HL-60/S4 treated with phorbol 12-myristate 13-acetate at 8.2 ng/mL for 4 days and 3 days (cell line): Measurements from ENCODE around the gene CEP170B.
"Not testable (repeated sequence)": the region's sequence is repeated elsewhere in the genome, so short reads cannot be mapped to it uniquely, and the experiment has no call there.

Experiments
- in situ Hi-C: fragments of 300-500 bp; cut with MboI; formaldehyde crosslinking; loops from 2 replicates; pipeline ENCODE4 v1.15.0; 2022; ENCODE audit warnings: low sequenced_read_pairs

The CEP170B gene

DNA sequence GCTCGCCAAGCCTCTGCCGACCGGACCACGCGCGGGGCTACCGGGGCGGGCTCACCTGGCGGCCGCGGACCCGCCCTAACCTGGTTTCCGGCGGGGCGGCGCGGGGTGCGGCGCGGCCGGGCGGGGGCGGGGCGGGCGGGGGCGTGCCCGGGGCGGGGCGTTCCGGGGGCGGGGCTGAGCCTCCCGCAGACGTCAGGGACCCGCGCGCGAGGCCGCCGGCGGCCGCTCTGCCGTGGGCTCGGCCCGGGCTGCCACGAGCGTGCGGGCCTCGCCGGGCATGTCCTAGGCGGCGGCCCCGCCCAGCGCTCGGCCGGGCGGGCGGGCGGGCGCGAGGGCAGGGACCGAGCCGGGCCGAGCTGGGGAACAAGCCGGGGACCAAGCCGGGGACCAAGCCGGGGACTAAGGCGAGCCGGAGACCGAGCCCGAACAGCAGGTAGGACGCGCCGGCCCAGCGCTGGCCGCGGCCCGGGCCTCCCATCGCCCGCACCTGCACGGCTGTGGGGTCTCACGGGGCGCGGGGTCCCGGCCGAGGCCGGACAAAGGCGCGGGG is at the start of gene CEP170B:
Gene CEP170B (plus strand): TSS at position 188 of the 550 bp plus-strand sequence. CDS start 3,183 bp downstream, outside the sequence.
- in situ Hi-C loops, result no loop called here

DNA sequence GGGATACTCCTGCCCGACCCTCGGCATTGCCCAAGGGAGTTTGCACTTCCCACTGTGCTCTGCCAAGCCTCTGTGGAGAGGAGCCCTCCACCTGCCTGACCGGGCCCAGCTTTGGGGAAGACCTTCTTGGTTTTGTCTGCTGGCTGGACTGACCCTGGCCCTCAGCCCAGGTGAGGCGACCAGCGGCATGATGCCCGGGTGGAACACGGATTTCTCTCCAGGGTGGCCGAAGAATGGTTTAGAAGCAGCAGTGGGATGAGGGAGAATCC is 48.5 kb upstream of the CEP170B start:
- in situ Hi-C loops, result no loop called here

DNA sequence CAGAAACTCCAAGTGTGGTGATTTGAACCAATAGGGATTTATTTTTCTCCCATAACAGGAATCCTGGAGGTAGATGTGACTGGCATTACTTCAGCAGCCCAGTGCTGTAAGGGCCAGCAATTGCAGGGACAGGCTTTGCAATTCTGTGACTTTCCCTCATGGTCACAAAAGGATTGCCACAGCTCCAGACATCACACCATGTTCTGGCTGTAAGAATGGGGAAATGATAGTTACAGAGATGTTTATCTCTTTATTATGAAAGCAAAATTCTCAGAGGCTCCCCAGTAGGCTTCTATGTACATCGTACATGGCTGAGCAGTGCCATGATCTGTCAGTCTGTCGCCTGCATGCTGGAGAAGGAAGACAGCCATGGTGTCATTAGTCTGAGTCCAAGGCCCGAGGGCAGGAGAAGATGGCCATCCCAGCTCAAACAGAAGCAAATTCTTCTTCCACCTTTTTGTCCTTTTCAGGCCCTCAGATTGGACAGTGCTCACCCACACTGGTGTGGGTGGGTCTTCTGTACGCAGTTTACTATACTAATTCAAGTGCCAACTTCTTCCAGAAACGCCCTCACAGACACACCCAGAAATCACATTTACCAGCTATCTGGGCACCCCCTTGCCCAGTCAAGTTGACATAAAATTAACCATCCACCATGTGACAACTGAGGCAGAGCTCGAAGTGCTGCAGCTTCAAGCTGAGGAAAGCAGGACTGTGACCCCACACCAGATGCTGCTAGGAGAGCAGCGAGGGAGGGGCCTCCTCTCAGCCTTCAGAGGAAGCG is 46.9 kb upstream of the CEP170B start:
- in situ Hi-C loops, result no loop called here

DNA sequence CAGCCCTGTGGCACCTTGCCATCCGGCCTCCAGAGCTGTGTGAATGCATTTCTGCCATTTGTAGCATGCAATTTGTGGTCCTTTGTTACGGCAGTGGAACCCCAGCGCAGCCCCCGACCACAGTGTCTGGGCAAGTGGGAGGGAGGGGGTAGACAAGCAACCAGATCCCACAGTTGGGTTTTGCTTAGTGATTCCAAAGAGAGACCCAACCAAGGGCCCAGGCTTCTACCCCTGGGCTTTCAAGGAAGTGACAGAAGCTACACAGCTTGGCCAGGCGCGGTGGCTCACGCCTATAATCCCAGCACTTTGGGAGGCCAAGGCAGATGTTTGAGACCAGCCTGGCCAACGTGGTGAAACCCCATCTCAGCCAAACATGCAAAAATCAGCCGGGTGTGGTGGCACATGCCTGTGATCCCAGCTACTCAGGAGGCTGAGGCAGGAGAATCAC is 46.3 kb upstream of the CEP170B start:
- in situ Hi-C loops, result no loop called here

DNA sequence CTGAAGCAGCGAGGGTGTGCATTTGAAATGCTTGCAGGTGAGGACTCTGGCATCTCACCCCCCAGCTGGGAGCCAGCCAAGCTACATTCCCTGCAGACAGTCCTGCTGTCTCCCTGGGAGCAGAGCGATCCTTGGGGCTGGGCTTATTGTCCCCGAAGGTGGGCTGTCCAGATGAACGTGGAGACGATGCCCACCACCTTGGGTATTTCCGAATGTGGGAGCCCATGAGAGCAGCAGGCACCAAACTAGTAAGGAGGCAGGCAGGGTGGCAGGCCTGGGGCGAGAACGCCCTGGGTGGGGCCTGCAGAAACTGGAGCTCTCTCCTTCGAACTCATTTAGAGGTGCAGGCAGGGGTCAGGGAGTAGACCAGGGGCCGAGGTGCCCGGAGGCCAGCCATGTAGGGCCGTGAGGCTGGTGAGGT is 45.7 kb upstream of the CEP170B start:
- in situ Hi-C loops, result no loop called here

DNA sequence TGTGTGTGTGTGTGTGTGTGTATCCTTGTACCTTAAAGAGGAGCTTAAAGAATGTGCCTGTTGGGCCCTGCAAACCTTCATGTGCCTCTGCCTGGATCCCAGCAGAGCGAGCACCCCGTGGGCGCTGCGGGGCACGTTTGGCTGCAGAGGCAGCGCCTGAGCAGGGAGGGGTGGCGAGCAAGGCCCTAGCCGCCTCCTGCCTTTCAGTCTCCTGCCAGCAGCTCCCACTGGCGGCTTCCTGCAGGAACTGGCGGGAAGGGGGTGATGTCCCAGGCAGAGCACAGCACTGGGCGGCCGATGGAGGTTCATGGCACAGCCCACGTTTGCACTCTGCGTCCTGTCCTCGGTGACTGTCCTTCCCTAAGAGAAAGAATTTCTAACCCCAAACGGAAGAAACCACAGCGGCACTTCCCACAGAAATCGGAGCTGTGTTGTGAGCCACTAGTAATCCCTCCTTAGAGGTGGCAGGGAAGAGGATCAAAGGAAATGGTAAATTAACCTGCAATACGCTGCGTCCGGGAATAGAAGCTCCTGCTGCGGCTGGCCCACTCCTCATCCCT is 44.3 kb upstream of the CEP170B start:
- in situ Hi-C loops, result loop anchor here (10.0 kb wide), 1 partner anchor 56 kb away; no protein-coding TSS in a partner anchor

DNA sequence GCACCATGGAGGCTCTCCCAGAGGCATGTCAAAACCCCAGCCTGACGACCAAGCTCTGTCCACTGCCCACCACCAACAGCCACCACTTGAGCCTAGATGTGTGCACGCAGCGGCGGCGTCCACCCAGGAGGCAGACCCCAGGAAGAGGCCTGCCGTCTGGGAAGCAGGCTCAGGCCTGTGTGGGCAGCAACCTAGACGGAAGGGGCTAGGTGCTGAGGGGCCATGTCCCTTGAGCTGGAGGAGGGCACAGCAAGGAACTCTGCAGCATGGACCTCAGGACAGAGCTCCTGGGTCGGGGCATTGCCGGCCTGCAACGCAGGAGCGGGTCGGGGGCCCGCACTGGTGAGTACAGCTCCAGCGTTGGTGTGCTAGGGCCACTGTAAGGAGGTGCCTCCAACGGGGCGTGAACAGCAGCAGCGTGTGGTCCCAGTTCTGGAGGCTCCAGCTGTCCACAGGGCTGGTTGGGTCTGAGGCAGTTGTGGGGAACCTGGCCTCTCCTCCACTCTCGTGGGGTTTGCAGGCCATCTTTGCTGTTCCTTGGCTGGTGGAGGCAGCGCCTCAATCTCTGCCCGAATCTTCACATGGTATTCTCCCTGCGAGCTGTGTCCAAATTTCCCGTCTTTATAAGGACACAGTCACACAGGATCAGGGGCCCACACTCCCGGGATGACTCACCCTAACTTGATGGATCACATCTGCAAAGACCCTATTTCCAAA is 43.7 kb upstream of the CEP170B start:
- in situ Hi-C loops, result loop anchor here (10.0 kb wide), 1 partner anchor 57 kb away; no protein-coding TSS in a partner anchor

DNA sequence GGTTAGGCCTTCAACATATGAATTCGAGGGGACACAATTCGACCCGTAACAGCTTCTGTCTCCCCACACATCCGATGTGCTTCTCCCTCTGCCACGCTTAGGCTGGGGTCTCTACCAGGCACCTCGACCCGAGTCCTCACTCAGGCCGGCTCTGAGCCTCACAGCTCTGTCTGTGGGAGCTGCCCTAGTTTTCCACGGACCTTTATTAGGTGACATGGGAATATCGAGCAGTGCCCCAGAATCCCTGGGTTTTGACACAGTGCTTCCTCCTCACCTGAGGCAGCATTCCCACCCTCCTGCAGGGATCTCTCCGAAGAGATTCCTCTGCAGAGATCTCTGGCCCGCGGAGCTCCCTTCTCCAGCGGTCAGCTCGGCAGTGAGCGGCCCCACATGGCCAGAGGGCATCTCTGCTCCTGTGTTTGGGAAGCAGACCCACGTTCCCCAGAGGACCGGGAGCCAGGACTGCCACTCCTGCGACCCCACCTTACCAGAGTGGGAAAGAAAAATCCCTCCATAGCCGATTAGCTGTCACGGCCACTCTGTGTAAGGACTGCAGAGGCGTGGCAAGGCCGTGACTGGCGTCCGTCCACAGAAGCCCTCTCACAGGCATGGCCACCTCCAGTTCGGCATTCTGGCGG is 43.0 kb upstream of the CEP170B start:
- in situ Hi-C loops, result loop anchor here (10.0 kb wide), 1 partner anchor 57 kb away; no protein-coding TSS in a partner anchor

DNA sequence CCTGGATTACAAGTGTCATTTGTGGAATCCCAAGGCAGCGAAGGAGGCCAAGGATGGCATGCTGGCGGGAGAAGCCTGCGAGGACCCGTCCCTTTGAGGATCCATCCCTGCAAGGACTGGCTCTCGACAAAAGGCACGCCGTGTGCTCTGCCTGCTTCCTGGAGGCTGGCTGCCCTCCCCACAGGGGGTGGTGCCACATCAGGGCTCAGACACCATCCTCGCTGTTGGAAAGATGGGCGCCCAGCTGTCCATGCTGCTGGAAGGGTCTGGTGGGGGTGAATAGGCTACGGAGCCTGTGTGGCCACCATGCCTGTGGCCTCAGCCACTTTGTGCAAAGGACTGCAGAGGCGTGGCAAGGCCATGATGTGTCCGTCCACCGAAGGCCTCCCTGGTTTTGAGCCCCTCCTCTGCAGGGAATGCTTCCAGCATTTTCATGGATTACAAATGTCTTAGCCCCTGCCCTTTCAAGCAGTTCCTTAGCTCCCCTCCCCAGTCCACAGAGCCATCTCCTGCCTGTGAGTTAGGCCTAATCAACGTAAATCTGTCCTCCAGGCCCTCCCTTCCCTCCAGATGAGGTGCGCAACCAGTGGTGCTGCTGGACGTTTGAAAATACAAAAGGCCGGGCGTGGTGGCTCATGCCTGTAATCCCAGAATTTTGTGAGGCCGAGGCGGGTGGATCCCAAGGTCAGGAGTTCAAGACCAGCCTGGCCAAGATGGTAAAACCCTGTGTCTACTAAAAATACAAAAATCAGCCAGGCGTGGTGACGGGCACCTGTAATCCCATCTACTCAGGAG is 42.0 kb upstream of the CEP170B start:
- in situ Hi-C loops, result loop anchor here (10.0 kb wide), 1 partner anchor 58 kb away; no protein-coding TSS in a partner anchor

GRCh38 chr14:104824353-104824997 is 40.6 kb upstream of the CEP170B start:
- in situ Hi-C loops, result loop anchor here (10.0 kb wide), 1 partner anchor 60 kb away; no protein-coding TSS in a partner anchor

- in situ Hi-C loops, result loop anchor here (10.0 kb wide), 1 partner anchor 62 kb away; no protein-coding TSS in a partner anchor
Observed at GRCh38 chr14:104826189-104826860, 38.7 kb upstream of the CEP170B start.

GRCh38 chr14:104826861-104827176 is 38.2 kb upstream of the CEP170B start:
- in situ Hi-C loops, result loop anchor here (10.0 kb wide), 1 partner anchor 62 kb away; no protein-coding TSS in a partner anchor

DNA sequence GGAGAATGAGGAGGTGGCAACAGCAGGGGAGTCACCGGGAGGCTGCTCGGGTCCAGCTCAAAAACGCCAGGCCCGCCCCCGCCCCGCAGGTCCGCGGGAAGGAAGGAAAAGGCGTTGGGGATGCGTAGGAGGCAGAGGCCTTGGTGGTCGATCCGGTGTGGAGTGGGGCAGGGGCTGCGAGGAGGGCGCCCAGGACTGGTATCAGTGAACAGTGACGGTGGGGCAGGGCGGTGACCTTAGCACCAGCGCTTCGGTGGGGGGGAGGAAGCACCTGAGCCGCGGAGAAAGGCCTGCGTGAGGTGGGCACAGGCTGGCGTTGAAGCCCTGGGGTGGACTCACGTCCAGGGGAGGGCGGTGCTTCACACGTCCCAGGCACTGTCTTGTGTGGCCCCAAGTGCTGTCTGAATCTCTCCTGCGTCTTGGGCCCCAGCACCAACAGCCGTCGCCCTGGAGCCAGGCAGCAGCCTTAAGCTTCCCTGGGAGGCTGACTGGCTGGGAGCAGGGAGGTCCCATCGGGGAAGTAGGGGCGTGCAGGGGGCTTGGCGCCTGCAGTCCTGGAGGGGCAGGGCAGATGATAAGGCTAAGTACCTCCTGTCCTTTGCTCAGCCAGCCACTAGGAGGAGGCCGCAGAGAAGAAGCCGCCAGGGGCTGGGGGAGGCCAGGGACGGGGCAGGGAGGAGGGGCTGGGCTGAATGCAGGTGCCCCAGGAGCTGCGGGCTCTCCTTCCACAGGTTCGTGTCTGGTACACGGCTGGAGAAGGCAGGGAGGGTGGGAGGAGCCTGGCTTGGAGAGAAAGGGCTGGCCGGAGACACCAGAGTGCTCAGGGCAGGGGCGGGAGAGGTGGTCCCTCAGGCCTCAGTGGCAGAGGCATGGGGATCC is 37.7 kb upstream of the CEP170B start:
- in situ Hi-C loops, result loop anchor here (10.0 kb wide), 1 partner anchor 63 kb away; no protein-coding TSS in a partner anchor

- in situ Hi-C loops, result no loop called here
Observed at GRCh38 chr14:104830781-104831180, 34.3 kb upstream of the CEP170B start.

GRCh38 chr14:104836171-104836935 is 28.7 kb upstream of the CEP170B start:
- in situ Hi-C loops, result not testable (repeated sequence)

DNA sequence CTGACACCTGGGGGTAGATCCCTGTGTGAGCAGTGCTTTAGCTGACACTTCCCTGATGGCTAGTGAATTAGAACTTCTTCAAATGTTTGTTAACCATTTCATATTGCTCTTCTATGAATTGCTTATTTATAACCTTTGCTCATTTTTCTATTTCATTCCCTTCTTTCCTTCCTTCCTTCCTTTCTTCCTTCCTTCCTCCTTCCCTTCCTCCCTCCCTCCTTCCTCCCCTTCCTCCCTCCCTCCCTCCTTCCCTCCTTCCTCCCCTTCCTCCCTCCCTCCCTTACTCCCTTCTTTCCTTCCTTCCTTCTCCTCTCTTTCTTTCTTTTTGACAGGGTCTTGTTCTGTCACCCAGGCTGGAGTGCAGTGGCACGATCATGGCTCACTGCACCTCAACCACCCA is 23.3 kb upstream of the CEP170B start:
- in situ Hi-C loops, result no loop called here

DNA sequence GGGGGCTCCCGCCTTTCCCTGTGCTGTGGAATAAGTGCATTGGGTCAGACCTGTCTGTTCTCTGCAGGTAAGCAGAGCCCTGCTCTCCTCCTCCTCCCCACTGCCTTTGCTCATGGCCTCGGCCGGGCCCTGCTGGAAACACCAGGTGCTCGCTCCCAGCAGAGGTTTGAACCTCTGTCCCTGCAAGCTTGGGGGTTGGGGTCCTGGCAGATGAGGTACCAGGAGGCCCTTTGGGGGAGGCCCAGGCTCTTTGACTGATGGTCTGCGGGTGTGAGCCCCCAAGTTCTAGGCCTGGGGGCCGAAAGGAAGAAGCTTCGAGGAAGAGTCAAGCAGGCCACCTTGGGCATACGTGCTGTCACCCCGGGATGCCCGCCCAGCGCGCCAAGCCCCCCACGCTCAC is 22.1 kb upstream of the CEP170B start:
- in situ Hi-C loops, result no loop called here
